ENCODE measurements around the gene LRPAP1.
"Not testable (repeated sequence)": the region's sequence is repeated elsewhere in the genome, so short reads cannot be mapped to it uniquely, and the experiment has no call there.

The LRPAP1 gene

GRCh38 chr4:3460926-3461325 lies 71.3 kb downstream of the LRPAP1 start:
- no peak for DNase-seq (ENCODE audit: low spot score)

- DNase-seq (ENCODE audit: low spot score), result not testable (repeated sequence)
These were observed 73.1 kb downstream of the LRPAP1 start for GRCh38 chr4:3459156-3459555.

- no peak for DNase-seq (ENCODE audit: low spot score)
These were observed 73.9 kb downstream of the LRPAP1 start for GRCh38 chr4:3458371-3458770.

- DNase-seq (ENCODE audit: low spot score), result not testable (repeated sequence)
These were observed 76.6 kb downstream of the LRPAP1 start for GRCh38 chr4:3455596-3455995.
